ENCODE measurements around the gene PDCD10. TPM values are rescaled to one million over a fixed set of nuclear protein-coding genes. Genes with fewer than 3 reads are reported as not detected.

Gene PDCD10
- total RNA-seq, 1 donor from 2014 or later = 30.4 TPM

GRCh38 chr3:167736997-167737396 is 2.3 kb upstream of the PDCD10 start:
- no peak for DNase-seq
- no peak for ATAC-seq (ENCODE audit: poor library complexity)
- intact Hi-C loops (cut with DNase I) = no loop called here

GRCh38 chr3:167736264-167736787 is 1.6 kb upstream of the PDCD10 start:
- ATAC-seq (ENCODE audit: poor library complexity) (no peak), DNase-seq (no peak)
- intact Hi-C loops (cut with DNase I) = no loop called here

- DNase-seq (peak; percentile 91), ATAC-seq (ENCODE audit: poor library complexity) (peak; percentile 94)
- intact Hi-C loops (cut with DNase I) = no loop called here
Measured at GRCh38 chr3:167735233-167736138, 794 bp upstream of the PDCD10 start, which contains the start of gene SERPINI1. TSS of gene SERPINI1 (plus strand) at chr3:167735721. CDS start at chr3:167789129, 53,408 bp downstream.

- intact Hi-C loops (cut with DNase I) = no loop called here
- ATAC-seq (ENCODE audit: poor library complexity) (no peak), DNase-seq (no peak)
Measured at GRCh38 chr3:167733961-167734497, 663 bp downstream of the PDCD10 start.

GRCh38 chr3:167732313-167733065 is 2.2 kb downstream of the PDCD10 start:
- no peak for DNase-seq
- no peak for ATAC-seq (ENCODE audit: poor library complexity)
- intact Hi-C loops (cut with DNase I) = no loop called here

GRCh38 chr3:167731393-167731792 is 3.3 kb downstream of the PDCD10 start:
- no peak for DNase-seq
- intact Hi-C loops (cut with DNase I) = no loop called here
- ATAC-seq (ENCODE audit: poor library complexity) = no peak

- intact Hi-C loops (cut with DNase I) = no loop called here
- DNase-seq (no peak), ATAC-seq (ENCODE audit: poor library complexity) (no peak)
Measured at GRCh38 chr3:167729591-167729990, 5.1 kb downstream of the PDCD10 start.

GRCh38 chr3:167728632-167729323 is 5.9 kb downstream of the PDCD10 start:
- intact Hi-C loops (cut with DNase I) = no loop called here
- DNase-seq (no peak), ATAC-seq (ENCODE audit: poor library complexity) (peak; percentile 79)

- DNase-seq (no peak), ATAC-seq (ENCODE audit: poor library complexity) (peak; percentile 77)
- intact Hi-C loops (cut with DNase I) = no loop called here
Measured at GRCh38 chr3:167728176-167728575, 6.5 kb downstream of the PDCD10 start.

GRCh38 chr3:167723872-167724271 is 10.8 kb downstream of the PDCD10 start:
- intact Hi-C loops (cut with DNase I) = no loop called here
- DNase-seq (no peak), ATAC-seq (ENCODE audit: poor library complexity) (no peak)

- no peak for DNase-seq
- intact Hi-C loops (cut with DNase I) = no loop called here
- ATAC-seq (ENCODE audit: poor library complexity) = no peak
Measured at GRCh38 chr3:167723025-167723512, 11.6 kb downstream of the PDCD10 start.

- no peak for DNase-seq
- ATAC-seq (ENCODE audit: poor library complexity) = no peak
- intact Hi-C loops (cut with DNase I) = no loop called here
Measured at GRCh38 chr3:167718582-167718981, 16.1 kb downstream of the PDCD10 start.

- ATAC-seq (ENCODE audit: poor library complexity) = peak; percentile 46
- intact Hi-C loops (cut with DNase I) = no loop called here
- DNase-seq = no peak
Measured at GRCh38 chr3:167716920-167717319, 17.8 kb downstream of the PDCD10 start.

GRCh38 chr3:167714871-167715270 is 19.8 kb downstream of the PDCD10 start:
- intact Hi-C loops (cut with DNase I) = no loop called here
- ATAC-seq (ENCODE audit: poor library complexity) (no peak), DNase-seq (no peak)

GRCh38 chr3:167712445-167712844 is 22.2 kb downstream of the PDCD10 start:
- DNase-seq (no peak), ATAC-seq (ENCODE audit: poor library complexity) (no peak)
- intact Hi-C loops (cut with DNase I) = no loop called here

GRCh38 chr3:167711439-167711838 is 23.3 kb downstream of the PDCD10 start:
- no peak for ATAC-seq (ENCODE audit: poor library complexity)
- DNase-seq = no peak
- intact Hi-C loops (cut with DNase I) = no loop called here

- no peak for ATAC-seq (ENCODE audit: poor library complexity)
- intact Hi-C loops (cut with DNase I) = no loop called here
- no peak for DNase-seq
Measured at GRCh38 chr3:167710552-167710951, 24.1 kb downstream of the PDCD10 start.

GRCh38 chr3:167709690-167710089 is 25.0 kb downstream of the PDCD10 start:
- DNase-seq = no peak
- no peak for ATAC-seq (ENCODE audit: poor library complexity)
- intact Hi-C loops (cut with DNase I) = no loop called here

GRCh38 chr3:167705840-167706239 is 28.9 kb downstream of the PDCD10 start:
- ATAC-seq (ENCODE audit: poor library complexity) (no peak), DNase-seq (no peak)
- intact Hi-C loops (cut with DNase I) = no loop called here

Data from Right ventricle myocardium superior (tissue), 1 donor.